CD4-positive, alpha-beta T cell treated with Interleukin-1 beta for 1 hour (primary cell): Measurements from ENCODE around the gene PXDN.
"Not testable (repeated sequence)": the region's sequence is repeated elsewhere in the genome, so short reads cannot be mapped to it uniquely, and the experiment has no call there.

Source experiments
- DNase-seq, 2 donors: peaks; one replicate each; pipeline ENCODE4 v3.0.0-alpha.2; 2020 to 2022

The PXDN gene

GRCh38 chr2:1744446-1745170, at the start of gene PXDN:
PXDN (minus strand) TSS chr2:1744515; CDS start chr2:1744455, 60 bp downstream.
- DNase-seq = no peak

DNA sequence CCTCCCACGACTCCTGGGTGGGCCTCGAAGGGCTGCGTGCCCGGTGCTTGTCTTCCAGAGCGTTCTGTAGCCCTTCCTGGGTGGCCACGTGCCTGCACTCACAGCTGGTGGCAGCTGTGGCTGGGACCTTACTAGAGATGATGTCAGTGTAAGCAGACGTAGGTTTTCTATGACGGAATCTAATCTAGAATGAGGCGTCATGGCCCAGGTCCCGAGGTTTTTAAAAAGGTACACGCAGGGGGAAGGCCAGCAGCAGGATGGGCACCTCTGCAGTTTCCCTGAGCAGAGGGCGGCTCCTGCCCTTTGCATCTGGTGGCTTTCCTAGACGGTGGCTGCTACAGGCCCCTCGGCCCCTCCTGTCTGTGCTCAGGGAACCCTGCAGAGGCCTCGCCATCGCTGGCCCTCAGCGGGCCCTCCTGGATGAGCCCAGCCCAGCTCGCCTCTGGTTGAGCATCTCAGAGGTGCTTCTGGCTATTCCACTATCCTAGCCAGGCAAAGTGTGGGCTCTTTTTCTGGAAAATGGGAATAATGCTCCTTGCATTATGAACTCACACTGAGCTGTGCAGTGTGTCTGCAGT, 49.6 kb upstream of the PXDN start:
- no peak for DNase-seq

- no peak for DNase-seq
These were observed 48.9 kb upstream of the PXDN start for GRCh38 chr2:1793001-1793867.

DNA sequence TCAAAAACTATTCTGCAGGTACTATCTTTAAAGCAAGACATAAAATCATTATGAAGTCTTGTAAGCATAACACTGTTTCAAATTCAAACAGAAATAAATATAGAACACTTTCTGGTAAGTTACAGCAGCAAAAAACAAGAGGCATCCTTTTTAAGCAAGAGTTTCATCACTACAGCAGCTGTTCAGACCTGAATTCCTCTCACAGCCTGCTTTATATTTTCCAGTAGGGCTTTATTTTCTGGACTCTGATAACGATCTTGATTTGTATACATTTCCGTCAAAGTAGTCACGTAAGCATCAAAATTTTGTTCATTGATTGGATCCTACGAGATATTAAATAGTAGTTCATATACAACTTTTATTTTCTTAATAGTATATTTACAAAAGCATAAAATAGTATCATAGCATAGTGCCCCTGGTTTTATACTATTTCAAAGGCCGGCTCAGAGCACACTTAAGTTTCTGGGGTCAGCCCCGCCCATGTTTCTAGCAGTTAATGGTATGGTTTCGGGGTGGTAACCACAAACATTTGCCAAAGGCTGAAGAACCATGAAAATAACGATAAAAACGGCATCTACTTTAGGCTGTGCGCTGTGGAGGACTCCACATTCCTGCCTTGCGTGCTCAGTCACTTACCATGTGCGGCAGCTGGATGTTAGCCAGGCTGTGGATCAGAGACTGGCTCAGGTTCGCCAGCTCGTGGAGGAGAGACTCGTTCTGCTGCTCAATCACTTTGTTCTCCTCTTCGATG, 47.5 kb upstream of the PXDN start:
- DNase-seq = no peak

DNA sequence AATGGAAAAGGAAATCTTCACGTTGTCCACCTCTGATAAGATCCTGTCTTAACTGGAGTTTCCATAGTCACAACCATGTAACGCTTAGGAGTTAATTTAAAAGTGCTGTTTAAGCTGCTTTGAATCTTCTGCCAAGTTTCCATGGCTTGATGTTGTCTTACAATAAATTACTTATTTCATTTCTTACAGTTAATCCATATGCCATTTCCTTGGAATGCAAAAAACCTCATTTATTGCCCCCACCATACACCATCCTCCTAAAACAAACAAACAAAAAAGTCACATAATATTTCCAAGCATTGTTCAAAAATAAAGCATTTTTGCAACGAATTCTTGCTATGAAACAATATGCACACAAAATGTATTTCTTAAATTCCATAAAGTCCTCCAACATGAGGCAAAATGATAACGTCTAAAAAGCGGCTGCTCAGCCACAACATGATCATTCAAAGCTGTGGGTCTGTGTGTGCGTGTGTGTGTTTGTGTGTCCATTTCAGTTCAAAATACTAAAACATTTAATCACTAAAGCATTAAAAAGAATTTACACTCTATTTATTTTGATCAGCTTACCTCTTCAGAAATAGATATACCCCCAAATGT, 46.8 kb upstream of the PXDN start:
- DNase-seq = no peak

DNA sequence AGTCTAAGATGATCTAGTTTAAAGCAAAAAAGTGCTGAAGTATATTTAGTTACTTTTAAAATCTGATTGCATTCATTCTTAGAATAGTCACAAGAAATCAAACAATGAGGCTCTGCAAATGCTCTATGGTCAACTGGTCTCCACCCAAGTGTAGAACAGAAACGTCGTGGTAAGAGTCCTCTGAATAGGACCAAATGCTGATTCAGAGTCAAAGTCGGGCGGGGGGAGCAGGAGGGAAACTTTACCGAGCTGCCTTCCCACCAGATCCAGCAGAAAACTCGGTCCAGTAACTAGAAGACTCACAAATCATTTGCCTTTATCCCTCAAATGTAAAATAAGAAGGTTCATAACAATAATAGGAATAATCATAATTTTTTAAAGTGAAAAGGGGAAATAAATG, 46.2 kb upstream of the PXDN start:
- DNase-seq = no peak

- DNase-seq = no peak
These were observed 45.3 kb upstream of the PXDN start for GRCh38 chr2:1789610-1790009.

GRCh38 chr2:1788478-1788959, 44.2 kb upstream of the PXDN start:
- DNase-seq = no peak

DNA sequence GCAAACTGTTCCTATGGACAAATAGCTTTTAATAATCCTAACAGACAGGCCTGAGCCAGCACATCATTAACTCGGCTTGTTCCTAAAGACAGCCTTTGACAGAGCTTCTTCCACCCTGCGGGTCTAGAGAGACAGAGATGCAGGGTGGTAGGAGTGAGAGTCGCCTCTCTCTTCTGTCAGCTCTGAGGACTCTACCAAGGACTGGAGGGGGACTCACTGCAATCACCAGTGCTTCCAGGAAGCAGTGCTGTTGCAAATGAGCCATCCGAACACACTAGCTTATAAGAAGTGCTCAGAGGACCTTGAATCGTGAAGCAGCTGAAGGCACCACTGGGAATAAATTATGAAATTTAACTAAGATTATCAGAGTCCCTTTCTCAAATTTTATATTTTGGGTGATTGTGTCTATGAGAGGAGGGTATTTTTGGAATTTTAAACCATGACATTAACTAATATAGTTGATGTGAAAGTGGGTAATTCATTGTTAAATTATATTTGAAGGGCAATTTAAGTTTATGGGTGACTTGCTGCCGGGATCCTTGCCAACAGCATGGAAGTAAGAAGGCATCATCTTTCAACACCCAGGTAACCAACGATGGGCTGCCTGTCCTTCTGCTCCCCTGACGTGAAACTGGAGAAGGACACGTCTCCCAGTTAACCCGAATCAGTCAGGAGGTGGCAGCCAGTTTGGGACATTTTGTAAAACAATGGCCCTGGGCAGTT, 43.6 kb upstream of the PXDN start:
- DNase-seq = no peak

GRCh38 chr2:1784986-1785617, 40.8 kb upstream of the PXDN start:
- DNase-seq = no peak

GRCh38 chr2:1784087-1784486, 39.8 kb upstream of the PXDN start:
- no peak for DNase-seq

DNA sequence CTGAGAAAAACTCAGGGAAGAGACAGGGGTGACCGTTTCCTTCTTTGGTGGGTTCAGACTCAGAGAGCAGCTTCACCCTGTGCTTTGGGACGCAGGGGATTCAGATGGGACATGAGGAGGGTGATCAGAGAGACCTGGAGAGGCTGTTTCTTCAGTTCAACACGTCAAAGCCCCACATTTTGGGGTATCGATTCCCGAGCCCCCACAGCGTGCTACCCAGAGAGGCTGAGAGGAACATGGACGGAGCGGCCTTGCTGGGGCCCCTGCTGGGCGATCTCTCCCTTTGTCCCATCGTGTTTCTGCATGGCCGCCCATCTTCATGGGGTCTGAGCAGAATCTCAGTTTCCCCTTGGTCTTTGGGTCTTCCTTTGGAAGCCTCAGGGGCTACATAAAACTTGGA, 38.2 kb upstream of the PXDN start:
- no peak for DNase-seq

GRCh38 chr2:1781291-1782080, 37.2 kb upstream of the PXDN start:
- DNase-seq = peak in 1 of 2 donors; percentile 47

DNA sequence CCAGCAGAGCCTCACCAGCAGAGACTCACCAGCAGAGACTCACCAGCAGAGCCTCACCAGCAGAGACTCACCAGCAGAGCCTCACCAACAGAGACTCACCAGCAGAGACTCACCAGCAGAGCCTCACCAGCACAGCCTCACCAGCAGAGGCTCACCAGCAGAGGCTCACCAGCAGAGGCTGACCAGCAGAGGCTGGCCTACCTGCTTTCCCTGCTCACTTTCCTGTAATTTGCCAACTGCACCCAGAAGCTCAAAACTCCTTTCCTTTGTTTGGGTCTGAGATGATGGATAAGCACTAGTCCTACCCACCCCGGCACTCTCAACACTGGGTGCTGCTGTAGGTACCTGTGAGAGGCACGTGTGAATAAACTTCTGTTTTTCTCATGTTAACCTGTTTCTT, 36.4 kb upstream of the PXDN start:
- no peak for DNase-seq

GRCh38 chr2:1780054-1780453, 35.7 kb upstream of the PXDN start:
- not testable (repeated sequence) for DNase-seq

- DNase-seq = no peak
These were observed 34.3 kb upstream of the PXDN start for GRCh38 chr2:1778566-1778965.

GRCh38 chr2:1777781-1778180, 33.5 kb upstream of the PXDN start:
- no peak for DNase-seq

DNA sequence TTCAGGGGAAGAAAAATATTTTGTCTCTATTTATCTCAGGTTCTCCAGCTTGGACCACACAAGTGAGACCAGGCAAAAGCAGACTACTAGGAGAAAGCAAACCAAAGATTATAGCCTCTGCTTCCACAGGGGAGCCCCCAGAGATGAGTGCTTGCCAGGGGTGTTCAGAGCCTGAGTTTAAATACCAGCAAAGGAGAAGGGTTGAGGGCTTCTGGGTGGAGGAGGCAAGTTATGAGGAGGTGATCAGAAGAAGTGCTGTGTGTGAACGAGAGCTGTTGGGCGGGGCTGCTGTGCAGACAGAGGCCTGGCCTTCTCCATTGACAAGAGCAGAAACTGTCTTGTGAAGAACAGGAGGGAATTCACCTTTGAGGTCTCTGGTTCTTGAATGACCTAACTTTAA, 32.8 kb upstream of the PXDN start:
- DNase-seq = no peak

- DNase-seq = no peak
These were observed 31.3 kb upstream of the PXDN start for GRCh38 chr2:1775511-1776035.

- DNase-seq = no peak
These were observed 30.6 kb upstream of the PXDN start for GRCh38 chr2:1774929-1775328.
